Measurements from ENCODE around the gene EFCAB13.

- TF ChIP-seq POLR2A (IDR thresholded peaks at IDR 0.05; ENCODE audit: extremely low read depth, insufficient read length), result no peak
- no peak for TF ChIP-seq MAX (IDR thresholded peaks at IDR 0.05; ENCODE audit: low read depth, low read length)
- TF ChIP-seq CTCF (IDR thresholded peaks at IDR 0.05; ENCODE audit: low read depth, low read length), result no peak
Observed at GRCh38 chr17:47301161-47301560, 22.6 kb upstream of the EFCAB13 start.

Measured in NB4 (cell line).